ENCODE data around the gene ELL2. TPM values are rescaled to one million over a fixed set of nuclear protein-coding genes. Genes with fewer than 3 reads are reported as not detected.
A peak's percentile ranks its signal among the peaks of the same experiment; 100 is the strongest.

Gene ELL2
- total and polyA plus RNA-seq, 9 of the 15 experiments (the other 6 are each of a cell fraction or from before 2014, with no cell fraction given), result 4.3 to 18.3 (median 14.5) TPM

GRCh38 chr5:95842854-95843544 lies 118.7 kb downstream of the ELL2 start:
- Histone ChIP-seq H3K9me1 (ENCODE audit: control insufficient read depth, insufficient read depth, low read length) (no peaks in the 10 kb centered on the region), H3K4me1 (replicated peaks in 1 of 2; ENCODE audit: control insufficient read depth in 2 of 2, insufficient read depth in 2 of 2, low read length in 2 of 2) (peaks cover 0 to 21% of the 10 kb centered on the region in 2 experiments; a peak in 4 of 5 replicates), H3K27ac (ENCODE audit: extremely low read depth, low read depth, low read length) (no peak overlapping the region), H3K4me3 (no peak overlapping the region), H3K79me2 (ENCODE audit: control insufficient read depth, insufficient read depth, low read length) (no peaks in the 10 kb centered on the region), H3K27me3 (ENCODE audit: control insufficient read depth in 2 of 2, insufficient read depth in 2 of 2, low read length in 2 of 2) (no peaks in the 10 kb centered on the region), H2AFZ (ENCODE audit: low read depth, low read length) (peak overlapping the region; percentile 79), H3K4me2 (ENCODE audit: insufficient read depth, low read length) (peak overlapping the region; percentile 27; the same call in 1 of the 2 replicates), H3K9ac (ENCODE audit: insufficient read depth in 1 of 2, low read depth in 2 of 2, low read length in 2 of 2) (peak overlapping the region in 1 of 2 experiments; percentile 8; a peak in 1 of 4 replicates), H4K20me1 (replicated peaks; ENCODE audit: control insufficient read depth, insufficient read depth, low read length) (no peaks in the 10 kb centered on the region), H3K9me3 (replicated peaks; ENCODE audit: control insufficient read depth, insufficient read depth, low read depth, low read length) (no peaks in the 10 kb centered on the region), H3K36me3 (ENCODE audit: control insufficient read depth, insufficient read depth, low read length) (no peaks in the 10 kb centered on the region)
- no TSS peak for BruUV-seq (replicated peaks)
- intact Hi-C loops (cut with micrococcal nuclease) (loop anchor here (1.0 to 10.0 kb wide), 6 partner anchors 62 to 398 kb away; partner anchors contain the start of genes ARSK, RHOBTB3 and SKIC3), in situ Hi-C loops (cut with MboI) (loop anchor here (10.0 to 25.0 kb wide), 2 partner anchors 558 to 881 kb away; partner anchors contain the start of gene MCTP1)
- ATAC-seq, result peak; percentile 95
- ChIA-PET CTCF (ENCODE audit: low intra/inter-chr PET ratio) (interaction anchor here (0.7 to 2.0 kb wide), 5 partner anchors 62 to 199 kb away, joined by 3 to 22 read pairs (median 3); partner anchors contain the start of gene RFESD), POLR2A (interaction anchor here (0.9 kb wide), 1 partner anchor 62 kb away, joined by 3 read pairs; no protein-coding TSS in a partner anchor)
- peak; percentile 87 for FAIRE-seq
- DNase-seq (ENCODE audit: extremely low read depth in 1 of 4, low spot score in 3 of 4), result peak; percentile 40 to 89 (median 64)
- WGBS (ENCODE audit: insufficient coverage, low coverage, missing lambda C conversion rate), result 16% methylated on average over 11 of the region's 11 CpGs
- TF ChIP-seq MTA3 (IDR thresholded peaks at IDR 0.05; ENCODE audit: borderline replicate concordance) (peak; percentile 54; the same call in 1 of the 2 replicates), BHLHE40 (IDR thresholded peaks at IDR 0.05; ENCODE audit: low read length) (peak; percentile 87), GTF3C2 (IDR thresholded peaks at IDR 0.05; ENCODE audit: borderline replicate concordance, extremely low read depth, insufficient read length) (no peak), REST (IDR thresholded peaks at IDR 0.05; ENCODE audit: borderline replicate concordance) (peak; percentile 94), REST (CRISPR knock-in tag; IDR thresholded peaks at IDR 0.05; ENCODE audit: low read depth) (no peak)

Data from K562 (cell line).